Measurements from ENCODE around the gene DEPDC5. TPM values are rescaled to one million over a fixed set of nuclear protein-coding genes. Genes with fewer than 3 reads are reported as not detected.

DEPDC5 gene
- total RNA-seq, 1 donor from 2014 or later = 33.0 TPM

DNA sequence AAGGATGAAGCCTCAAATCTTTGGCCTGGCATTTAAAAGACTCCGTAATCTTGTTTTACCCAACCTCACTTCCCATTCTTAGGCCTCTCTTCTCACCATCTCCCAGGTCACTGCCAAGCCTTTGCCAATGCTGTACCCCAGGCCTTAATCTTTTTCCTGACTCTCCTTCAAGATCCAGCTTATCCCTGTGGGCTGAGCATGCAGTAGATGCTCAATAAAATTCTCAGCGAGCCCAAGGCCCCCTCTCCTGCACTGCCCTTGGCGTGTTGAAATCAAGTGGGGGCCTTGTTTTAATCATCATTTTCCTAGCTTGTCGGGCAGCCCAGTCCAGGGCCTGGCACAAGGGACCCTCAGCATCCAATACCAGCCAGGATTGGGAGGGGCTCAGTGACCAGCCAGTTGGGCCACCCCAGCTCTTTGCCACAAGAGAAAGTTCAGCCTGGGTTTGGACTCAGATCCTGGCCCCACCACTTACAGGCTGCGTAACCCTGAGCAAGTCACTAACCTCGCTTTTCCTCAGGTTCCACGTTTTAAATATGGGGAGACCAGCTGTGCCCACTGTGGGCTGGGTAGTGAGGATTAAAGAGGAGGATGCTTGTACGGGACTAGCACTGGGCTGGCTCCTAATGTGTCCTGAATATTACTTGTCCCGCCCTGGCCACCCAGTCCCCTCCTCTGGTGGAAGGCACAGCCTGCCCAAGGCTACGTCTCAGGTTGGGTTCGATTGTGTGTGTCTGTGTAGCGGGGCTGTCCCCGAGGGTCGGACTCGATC, 189.6 kb downstream of the DEPDC5 start:
- H3K36me3 Mint-ChIP-seq (ENCODE audit: insufficient read depth) = peaks cover 6% of the 10 kb centered on the region
- DNase-seq (ENCODE audit: low spot score, unreplicated experiment) = no peak
- peaks cover 6% of the 10 kb centered on the region for H3K4me1 Mint-ChIP-seq (ENCODE audit: low read depth)
- H3K9me3 Mint-ChIP-seq (ENCODE audit: low read depth) = no peaks in the 10 kb centered on the region
- H3K27me3 Mint-ChIP-seq = peaks cover 10% of the 10 kb centered on the region
- peak overlapping the region; percentile 95 for H3K27ac Mint-ChIP-seq
- H3K4me3 Mint-ChIP-seq (ENCODE audit: low read depth) = peak overlapping the region; percentile 89
- TF ChIP-seq CTCF (IDR thresholded peaks at IDR 0.05; ENCODE audit: unreplicated experiment) = no peak

- Mint-ChIP-seq H3K27me3 (peaks cover 7% of the 10 kb centered on the region), H3K9me3 (ENCODE audit: low read depth) (no peaks in the 10 kb centered on the region), H3K36me3 (ENCODE audit: insufficient read depth) (peaks cover 8% of the 10 kb centered on the region), H3K27ac (peak within 1 kb of the TSS; percentile 96), H3K4me3 (ENCODE audit: low read depth) (peak within 1 kb of the TSS; percentile 89), H3K4me1 (ENCODE audit: low read depth) (peaks cover 6% of the 10 kb centered on the region)
- no peak for TF ChIP-seq CTCF (IDR thresholded peaks at IDR 0.05; ENCODE audit: unreplicated experiment)
- DNase-seq (ENCODE audit: low spot score, unreplicated experiment) = peak; percentile 96
Observed at GRCh38 chr22:31943978-31944699, 190.3 kb downstream of the DEPDC5 start, which contains the start of gene YWHAH. TSS of gene YWHAH (plus strand) at chr22:31944535. CDS start at chr22:31944734, 199 bp downstream.

GRCh38 chr22:31944700-31945442, 191.1 kb downstream of the DEPDC5 start:
- H3K9me3 Mint-ChIP-seq (ENCODE audit: low read depth) = no peaks in the 10 kb centered on the region
- H3K27ac Mint-ChIP-seq = no peak overlapping the region
- H3K4me1 Mint-ChIP-seq (ENCODE audit: low read depth) = peaks cover 6% of the 10 kb centered on the region

DNA sequence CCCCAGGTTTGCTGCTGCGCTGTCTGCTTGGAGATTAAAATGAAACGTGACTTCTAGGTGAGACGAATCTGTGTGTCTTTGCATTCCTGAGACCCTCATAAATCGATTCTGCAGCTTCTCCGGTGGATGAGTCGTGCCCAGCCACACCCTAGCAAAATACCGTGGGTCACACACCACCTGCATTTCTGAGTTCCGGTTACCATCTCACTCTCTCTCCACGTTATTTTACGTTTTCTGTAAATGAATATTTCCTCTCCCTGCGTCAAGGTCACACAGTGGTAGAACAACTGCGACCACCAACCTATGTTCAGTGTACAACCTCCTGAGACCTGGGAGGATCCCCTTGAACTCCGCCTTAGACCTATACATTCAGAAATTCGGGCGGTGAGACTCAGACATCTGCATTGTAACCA, 191.6 kb downstream of the DEPDC5 start:
- Mint-ChIP-seq H3K27me3 (peaks cover 7% of the 10 kb centered on the region), H3K9me3 (ENCODE audit: low read depth) (no peaks in the 10 kb centered on the region), H3K4me1 (ENCODE audit: low read depth) (peaks cover 6% of the 10 kb centered on the region), H3K27ac (no peak overlapping the region), H3K36me3 (ENCODE audit: insufficient read depth) (peaks cover 15% of the 10 kb centered on the region), H3K4me3 (ENCODE audit: low read depth) (no peak overlapping the region)
- DNase-seq (ENCODE audit: low spot score, unreplicated experiment) = no peak
- no peak for TF ChIP-seq CTCF (IDR thresholded peaks at IDR 0.05; ENCODE audit: unreplicated experiment)

More at GRCh38 chr22:31944700-31945442, 191.1 kb downstream of the DEPDC5 start:
- no peak for DNase-seq (ENCODE audit: low spot score, unreplicated experiment)
- peaks cover 12% of the 10 kb centered on the region for H3K36me3 Mint-ChIP-seq (ENCODE audit: insufficient read depth)
- TF ChIP-seq CTCF (IDR thresholded peaks at IDR 0.05; ENCODE audit: unreplicated experiment) = no peak
- H3K4me3 Mint-ChIP-seq (ENCODE audit: low read depth) = peak overlapping the region; percentile 89
- peaks cover 7% of the 10 kb centered on the region for H3K27me3 Mint-ChIP-seq
